ENCODE measurements around the gene KCNC3. TPM values are rescaled to one million over a fixed set of nuclear protein-coding genes. Genes with fewer than 3 reads are reported as not detected.

KCNC3 gene
- total and polyA plus RNA-seq, 10 of the 15 experiments (the other 5 are each of a cell fraction or from before 2014, with no cell fraction given) = 0.08 to 3.8 (median 0.44) TPM; not detected in 2

DNA sequence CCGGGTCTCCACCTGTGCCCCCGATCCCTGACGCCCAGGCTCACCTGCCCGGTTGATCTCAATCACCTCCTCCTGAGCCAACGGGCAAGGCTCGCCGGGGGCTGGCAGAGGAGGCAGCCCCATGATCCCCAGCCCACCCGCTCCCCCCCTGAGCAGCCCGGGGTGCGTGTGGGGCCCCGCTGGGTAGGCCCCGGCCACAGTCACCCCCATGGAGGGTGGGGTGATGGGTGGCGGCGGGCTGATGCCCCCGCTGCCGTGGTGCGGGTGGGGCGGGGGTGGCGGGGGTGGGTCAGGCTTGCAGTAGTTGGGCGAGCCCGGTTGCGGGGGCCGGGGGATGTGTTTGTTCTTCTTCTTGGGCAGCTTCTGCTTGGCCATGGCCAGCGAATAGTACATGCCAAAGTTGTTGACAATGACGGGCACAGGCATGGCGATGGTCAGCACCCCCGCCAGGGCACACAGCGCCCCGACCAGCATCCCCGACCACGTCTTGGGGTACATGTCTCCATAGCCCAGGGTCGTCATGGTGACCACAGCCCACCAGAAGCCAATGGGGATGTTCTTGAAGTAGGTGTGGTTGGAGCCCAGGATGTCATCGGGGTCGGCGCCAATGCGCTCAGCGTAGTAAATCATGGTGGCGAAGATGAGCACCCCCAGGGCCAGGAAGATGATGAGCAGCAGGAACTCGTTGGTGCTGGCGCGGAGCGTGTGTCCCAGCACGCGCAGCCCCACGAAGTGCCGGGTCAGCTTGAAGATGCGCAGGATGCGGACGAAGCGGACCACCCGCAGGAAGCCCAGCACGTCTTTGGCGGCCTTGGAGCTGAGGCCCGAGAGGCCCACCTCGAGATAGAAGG lies 6.0 kb downstream of the KCNC3 start (continued):
- TF ChIP-seq, protein P1, sequence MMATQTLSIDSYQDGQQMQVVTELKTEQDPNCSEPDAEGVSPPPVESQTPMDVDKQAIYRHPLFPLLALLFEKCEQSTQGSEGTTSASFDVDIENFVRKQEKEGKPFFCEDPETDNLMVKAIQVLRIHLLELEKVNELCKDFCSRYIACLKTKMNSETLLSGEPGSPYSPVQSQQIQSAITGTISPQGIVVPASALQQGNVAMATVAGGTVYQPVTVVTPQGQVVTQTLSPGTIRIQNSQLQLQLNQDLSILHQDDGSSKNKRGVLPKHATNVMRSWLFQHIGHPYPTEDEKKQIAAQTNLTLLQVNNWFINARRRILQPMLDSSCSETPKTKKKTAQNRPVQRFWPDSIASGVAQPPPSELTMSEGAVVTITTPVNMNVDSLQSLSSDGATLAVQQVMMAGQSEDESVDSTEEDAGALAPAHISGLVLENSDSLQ (IDR thresholded peaks at IDR 0.05) = no peak
- TF ChIP-seq KDM1A (IDR thresholded peaks at IDR 0.05; ENCODE audit: borderline replicate concordance) = no peak
- TF ChIP-seq JUND (IDR thresholded peaks at IDR 0.05; ENCODE audit: low read depth, low read length) = no peak
- no peak for TF ChIP-seq HCFC1 (IDR thresholded peaks at IDR 0.05; ENCODE audit: low read length)
- TF ChIP-seq SUZ12 (IDR thresholded peaks at IDR 0.05; ENCODE audit: unreplicated experiment) = no peak
- no peak for TF ChIP-seq MEF2A (IDR thresholded peaks at IDR 0.05; ENCODE audit: insufficient read depth, low read depth, low read length)
- TF ChIP-seq MTA3 (IDR thresholded peaks at IDR 0.05; ENCODE audit: borderline replicate concordance, low read length) = no peak

DNA sequence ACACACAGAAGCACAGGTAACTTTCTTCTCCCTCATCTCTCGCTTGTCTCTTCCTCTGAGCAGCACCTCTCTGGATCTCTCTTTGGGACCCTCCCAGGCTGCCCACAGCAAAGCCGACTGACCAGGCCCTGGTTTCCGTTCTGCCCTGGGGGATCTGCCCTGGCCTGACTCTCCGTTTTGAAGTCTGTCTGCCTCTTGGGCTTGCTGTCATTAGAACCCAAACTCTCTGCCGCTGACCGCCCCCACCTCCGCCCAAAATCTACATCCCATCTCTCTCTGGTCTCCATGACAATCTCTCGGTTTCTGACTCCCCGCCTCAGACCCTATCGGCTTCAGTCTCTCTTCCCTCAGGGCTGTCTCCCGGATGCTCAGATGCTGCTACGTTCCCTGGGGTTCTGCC lies 6.9 kb downstream of the KCNC3 start:
- SMC1A ChIA-PET (ENCODE audit: uncharacterized antibody, unreplicated experiment) = no interaction called here
- FAIRE-seq (no peak), DNase-seq (ENCODE audit: low read depth, low spot score) (no peak), ATAC-seq (no peak)
- intact Hi-C loops (cut with micrococcal nuclease; ENCODE audit: unreplicated experiment) = no loop called here
- H3K4me2 ChIP-seq (ENCODE audit: control insufficient read depth, insufficient read depth) = no peak overlapping the region
- H4K20me1 ChIP-seq (ENCODE audit: control insufficient read depth, insufficient read depth) = peaks cover 4% of the 10 kb centered on the region; the same call in 1 of the 2 replicates
- in situ Hi-C loops (cut with MboI) = no loop called here
- CTCF ChIA-PET = no interaction called here
- H3K36me3 ChIP-seq (ENCODE audit: control insufficient read depth in 2 of 2, insufficient read depth in 2 of 2, low read length in 1 of 2) = no peaks in the 10 kb centered on the region
- WGBS (ENCODE audit: insufficient coverage, insufficient replicate concordance, low lambda C conversion rate, missing lambda C conversion rate) = 66% methylated on average over 12 of the region's 12 CpGs
- H3K9me3 ChIP-seq (replicated peaks; ENCODE audit: control insufficient read depth, insufficient read depth, low read length) = no peaks in the 10 kb centered on the region; the same call in 2 of the 3 replicates
- H3K9ac ChIP-seq (ENCODE audit: control insufficient read depth, insufficient read depth, low read length) = no peak overlapping the region
- H3K4me1 ChIP-seq (ENCODE audit: control insufficient read depth, insufficient read depth, low read length) = peaks cover 8% of the 10 kb centered on the region
- H3K27ac ChIP-seq (ENCODE audit: control insufficient read depth, insufficient read depth) = no peak overlapping the region
- peaks cover 2 to 9% of the 10 kb centered on the region in 2 experiments; a peak in 3 of 4 replicates for H3K27me3 ChIP-seq (replicated peaks in 1 of 2; ENCODE audit: control insufficient read depth in 2 of 2, insufficient read depth in 2 of 2, low read length in 1 of 2)
- H3K4me3 ChIP-seq = no peak overlapping the region
- RAD21 ChIA-PET (ENCODE audit: unreplicated experiment) = no interaction called here
- H3K79me2 ChIP-seq (ENCODE audit: control insufficient read depth, insufficient read depth, low read length) = no peaks in the 10 kb centered on the region
- POLR2A ChIA-PET = no interaction called here
- H2AFZ ChIP-seq (ENCODE audit: control insufficient read depth, low read depth, low read length) = no peak overlapping the region
- BruUV-seq (replicated peaks) = no TSS peak
- TF ChIP-seq BCL11A (IDR thresholded peaks at IDR 0.05; ENCODE audit: low read depth, low read length) = no peak
- no peak for TF ChIP-seq BMI1 (IDR thresholded peaks at IDR 0.05; ENCODE audit: borderline replicate concordance)
- no peak for TF ChIP-seq NFXL1 (IDR thresholded peaks at IDR 0.05; ENCODE audit: borderline replicate concordance)
- no peak for TF ChIP-seq RAD51 (IDR thresholded peaks at IDR 0.05)
- TF ChIP-seq POLR2AphosphoS5 (IDR thresholded peaks at IDR 0.05; ENCODE audit: low read length) = no peak
- TF ChIP-seq MTA2 (IDR thresholded peaks at IDR 0.05; ENCODE audit: low read depth) = no peak
- TF ChIP-seq TCF12 (IDR thresholded peaks at IDR 0.05; ENCODE audit: low read depth, low read length) = no peak
- TF ChIP-seq SUPT20H (IDR thresholded peaks at IDR 0.05; ENCODE audit: borderline replicate concordance, control insufficient read depth, low read depth, low read length) = no peak
- TF ChIP-seq, protein P2, sequence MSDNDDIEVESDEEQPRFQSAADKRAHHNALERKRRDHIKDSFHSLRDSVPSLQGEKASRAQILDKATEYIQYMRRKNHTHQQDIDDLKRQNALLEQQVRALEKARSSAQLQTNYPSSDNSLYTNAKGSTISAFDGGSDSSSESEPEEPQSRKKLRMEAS (IDR thresholded peaks at IDR 0.05; ENCODE audit: low read depth, low read length) = no peak
- TF ChIP-seq CHD2 (IDR thresholded peaks at IDR 0.05; ENCODE audit: borderline replicate concordance, low read depth, low read length) = no peak
- TF ChIP-seq PML (IDR thresholded peaks at IDR 0.05; ENCODE audit: low read length) = no peak
- no peak for TF ChIP-seq EZH2 (IDR thresholded peaks at IDR 0.05; ENCODE audit: borderline replicate concordance, control insufficient read depth, low read depth, low read length)
- TF ChIP-seq TCF7 (IDR thresholded peaks at IDR 0.05; ENCODE audit: borderline replicate concordance) = no peak
- no peak for TF ChIP-seq ZBED1 (IDR thresholded peaks at IDR 0.05; ENCODE audit: borderline replicate concordance)
